Kidney epithelial cell (primary cell): ENCODE results near the gene OR10H4. TPM values are rescaled to one million over a fixed set of nuclear protein-coding genes. Genes with fewer than 3 reads are reported as not detected.
"Not testable (repeated sequence)": the region's sequence is repeated elsewhere in the genome, so short reads cannot be mapped to it uniquely, and the experiment has no call there.

Source experiments
- DNase-seq: peaks from one replicate; pipeline ENCODE4 v3.0.0-alpha.2; 2010; ENCODE audit warnings: low read depth
- H3K27me3 ChIP-seq: 2 replicates; pipeline ENCODE4 v1.6.0; 2011; ENCODE audit warnings: low read length; ENCODE audit not compliant: control insufficient read depth, insufficient read depth
- H3K36me3 ChIP-seq: 2 replicates; pipeline ENCODE4 v1.5.1; 2011; ENCODE audit warnings: low read length; ENCODE audit not compliant: control insufficient read depth, insufficient read depth
- H3K4me3 ChIP-seq: 2 replicates; pipeline ENCODE4 v1.5.1; 2011; ENCODE audit warnings: low read depth, mild to moderate bottlenecking, control low read depth, low read length
- CTCF ChIP-seq: IDR thresholded peaks from 2 replicates; pipeline ENCODE4 v1.5.1; 2011; ENCODE audit warnings: mild to moderate bottlenecking, moderate library complexity, low read length, control low read depth, inconsistent platforms; ENCODE audit not compliant: insufficient read depth, poor library complexity, severe bottlenecking
- total RNA-seq: library from RNA; depleted of rRNA; stranded (reverse); fragments of >200 nt; gene quantifications from 2 replicates; pipeline ENCODE4 v1.2.3, GENCODE V29; 2015

OR10H4 gene
- total RNA-seq, 1 donor from 2014 or later, result not detected

- no peak for DNase-seq
- Histone ChIP-seq H3K27me3 (no peaks in the 10 kb centered on the region), H3K36me3 (no peaks in the 10 kb centered on the region), H3K4me3 (no peak overlapping the region)
- TF ChIP-seq CTCF, result no peak
These were observed 13.5 kb downstream of the OR10H4 start for GRCh38 chr19:15962319-15962718.

- no peaks in the 10 kb centered on the region for H3K36me3 ChIP-seq
- no peak overlapping the region for H3K4me3 ChIP-seq
- no peaks in the 10 kb centered on the region for H3K27me3 ChIP-seq
- no peak for DNase-seq
- TF ChIP-seq CTCF, result no peak
These were observed 15.4 kb downstream of the OR10H4 start for GRCh38 chr19:15964231-15964630.

GRCh38 chr19:15971224-15971780 lies 22.5 kb downstream of the OR10H4 start:
- no peak overlapping the region for H3K4me3 ChIP-seq
- no peaks in the 10 kb centered on the region for H3K36me3 ChIP-seq
- no peak for TF ChIP-seq CTCF
- DNase-seq, result no peak
- no peaks in the 10 kb centered on the region for H3K27me3 ChIP-seq

GRCh38 chr19:15972043-15972442 lies 23.2 kb downstream of the OR10H4 start:
- not testable (repeated sequence) for H3K27me3 ChIP-seq, H3K4me3 ChIP-seq, DNase-seq, H3K36me3 ChIP-seq

GRCh38 chr19:15974856-15975255 lies 26.0 kb downstream of the OR10H4 start:
- TF ChIP-seq CTCF, result no peak
- DNase-seq, result no peak
- Histone ChIP-seq H3K27me3 (no peaks in the 10 kb centered on the region), H3K4me3 (no peak overlapping the region), H3K36me3 (no peaks in the 10 kb centered on the region)

GRCh38 chr19:15976836-15977689 lies 28.3 kb downstream of the OR10H4 start:
- TF ChIP-seq CTCF, result no peak

More at GRCh38 chr19:15976836-15977689, 28.3 kb downstream of the OR10H4 start:
- no peak overlapping the region for H3K4me3 ChIP-seq
- H3K36me3 ChIP-seq, result no peaks in the 10 kb centered on the region
- no peak for DNase-seq
- H3K27me3 ChIP-seq, result no peaks in the 10 kb centered on the region
